ENCODE results near the gene ENG.

DNA sequence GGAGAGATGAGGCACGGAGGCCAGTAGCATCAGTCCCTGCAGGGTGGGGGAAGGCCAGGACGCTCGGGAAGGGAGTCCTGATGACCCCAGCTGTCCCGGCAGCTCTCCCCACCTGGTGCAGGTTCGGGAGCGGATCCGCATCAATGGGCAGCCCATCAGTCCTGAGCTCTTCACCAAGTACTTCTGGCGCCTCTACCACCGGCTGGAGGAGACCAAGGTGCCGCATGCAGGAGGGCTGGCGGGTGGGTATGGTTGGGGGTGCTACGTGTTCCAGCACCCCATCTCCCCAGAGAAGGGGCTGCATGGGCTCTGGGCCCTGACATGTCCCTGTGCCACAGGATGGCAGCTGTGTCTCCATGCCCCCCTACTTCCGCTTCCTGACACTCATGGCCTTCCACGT lies 47.6 kb downstream of the ENG start:
- TF ChIP-seq, protein P1, sequence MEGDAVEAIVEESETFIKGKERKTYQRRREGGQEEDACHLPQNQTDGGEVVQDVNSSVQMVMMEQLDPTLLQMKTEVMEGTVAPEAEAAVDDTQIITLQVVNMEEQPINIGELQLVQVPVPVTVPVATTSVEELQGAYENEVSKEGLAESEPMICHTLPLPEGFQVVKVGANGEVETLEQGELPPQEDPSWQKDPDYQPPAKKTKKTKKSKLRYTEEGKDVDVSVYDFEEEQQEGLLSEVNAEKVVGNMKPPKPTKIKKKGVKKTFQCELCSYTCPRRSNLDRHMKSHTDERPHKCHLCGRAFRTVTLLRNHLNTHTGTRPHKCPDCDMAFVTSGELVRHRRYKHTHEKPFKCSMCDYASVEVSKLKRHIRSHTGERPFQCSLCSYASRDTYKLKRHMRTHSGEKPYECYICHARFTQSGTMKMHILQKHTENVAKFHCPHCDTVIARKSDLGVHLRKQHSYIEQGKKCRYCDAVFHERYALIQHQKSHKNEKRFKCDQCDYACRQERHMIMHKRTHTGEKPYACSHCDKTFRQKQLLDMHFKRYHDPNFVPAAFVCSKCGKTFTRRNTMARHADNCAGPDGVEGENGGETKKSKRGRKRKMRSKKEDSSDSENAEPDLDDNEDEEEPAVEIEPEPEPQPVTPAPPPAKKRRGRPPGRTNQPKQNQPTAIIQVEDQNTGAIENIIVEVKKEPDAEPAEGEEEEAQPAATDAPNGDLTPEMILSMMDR (IDR thresholded peaks at IDR 0.05): no peak
- no peak for TF ChIP-seq POLR2A (IDR thresholded peaks at IDR 0.05)

Data from esophagus squamous epithelium (tissue), 4 donors.